ENCODE results near the gene DNASE1L3.
"Not testable (repeated sequence)": the region's sequence is repeated elsewhere in the genome, so short reads cannot be mapped to it uniquely, and the experiment has no call there.

DNASE1L3 gene

DNA sequence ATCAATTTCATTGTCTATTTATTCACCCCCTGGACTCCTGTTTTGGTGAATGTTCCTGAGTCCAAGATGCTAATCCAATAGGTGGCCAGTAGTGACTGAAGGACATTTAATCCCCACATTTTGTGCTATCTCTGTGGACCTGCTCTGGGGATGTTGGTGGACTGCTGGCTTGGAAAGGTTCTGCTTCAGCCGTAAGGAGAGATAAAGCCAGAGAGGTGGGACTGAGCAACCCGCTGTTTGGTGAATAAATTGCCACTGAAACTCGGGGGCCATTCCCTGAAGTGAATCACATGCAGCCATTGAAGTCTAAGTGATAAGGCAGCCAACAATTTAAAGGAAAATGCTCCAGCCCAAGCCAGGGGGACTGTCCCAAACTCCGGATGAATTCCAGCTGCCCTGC is 25.2 kb upstream of the DNASE1L3 start:
- H3K4me1 ChIP-seq (ENCODE audit: control insufficient read depth, insufficient read depth, low read length, poor library complexity, severe bottlenecking): no peaks in the 10 kb centered on the region

GRCh38 chr3:58234516-58234931 is 23.8 kb upstream of the DNASE1L3 start:
- H3K4me3 ChIP-seq (ENCODE audit: extremely low read depth, insufficient read depth, low read length, poor library complexity, severe bottlenecking): no peak overlapping the region
- no peak overlapping the region for H3K27ac ChIP-seq (ENCODE audit: low read depth, low read length, severe bottlenecking)
- H3K36me3 ChIP-seq (ENCODE audit: control insufficient read depth, insufficient read depth, low read length): no peaks in the 10 kb centered on the region
- H3K4me1 ChIP-seq (ENCODE audit: control insufficient read depth, insufficient read depth, low read length, poor library complexity, severe bottlenecking): no peaks in the 10 kb centered on the region
- 83 to 92% methylated on average over 1 of the region's 4 CpGs for WGBS, 2 experiments (ENCODE audit: insufficient coverage in 2 of 2)
- H3K9me3 ChIP-seq (ENCODE audit: control insufficient read depth, low read length): no peaks in the 10 kb centered on the region

More for the DNA sequence above, 25.2 kb upstream of the DNASE1L3 start:
- Histone ChIP-seq H3K36me3 (ENCODE audit: control insufficient read depth, insufficient read depth, low read length) (no peaks in the 10 kb centered on the region), H3K4me3 (ENCODE audit: extremely low read depth, insufficient read depth, low read length, poor library complexity, severe bottlenecking) (no peak overlapping the region), H3K9me3 (ENCODE audit: control insufficient read depth, low read length) (no peaks in the 10 kb centered on the region), H3K27ac (ENCODE audit: low read depth, low read length, severe bottlenecking) (no peak overlapping the region)
- 81 to 83% methylated on average over 4 of the region's 4 CpGs for WGBS, 2 experiments (ENCODE audit: insufficient coverage in 2 of 2)

GRCh38 chr3:58231666-58232065 is 20.9 kb upstream of the DNASE1L3 start:
- 67 to 100% methylated on average over 1 to 2 of the region's 2 CpGs for WGBS, 2 experiments (ENCODE audit: insufficient coverage in 2 of 2)

GRCh38 chr3:58230876-58231552 is 20.2 kb upstream of the DNASE1L3 start:
- H3K4me1 ChIP-seq (ENCODE audit: control insufficient read depth, insufficient read depth, low read length, poor library complexity, severe bottlenecking): no peaks in the 10 kb centered on the region
- H3K9me3 ChIP-seq (ENCODE audit: control insufficient read depth, low read length): no peaks in the 10 kb centered on the region
- no peak overlapping the region for H3K4me3 ChIP-seq (ENCODE audit: extremely low read depth, insufficient read depth, low read length, poor library complexity, severe bottlenecking)
- H3K27ac ChIP-seq (ENCODE audit: low read depth, low read length, severe bottlenecking): no peak overlapping the region
- WGBS, 2 experiments (ENCODE audit: insufficient coverage in 2 of 2): 0% methylated on average over 1 of the region's 1 CpG
- no peaks in the 10 kb centered on the region for H3K36me3 ChIP-seq (ENCODE audit: control insufficient read depth, insufficient read depth, low read length)

More at GRCh38 chr3:58231666-58232065, 20.9 kb upstream of the DNASE1L3 start:
- no peak overlapping the region for H3K27ac ChIP-seq (ENCODE audit: low read depth, low read length, severe bottlenecking)
- no peaks in the 10 kb centered on the region for H3K4me1 ChIP-seq (ENCODE audit: control insufficient read depth, insufficient read depth, low read length, poor library complexity, severe bottlenecking)
- H3K36me3 ChIP-seq (ENCODE audit: control insufficient read depth, insufficient read depth, low read length): no peaks in the 10 kb centered on the region
- no peaks in the 10 kb centered on the region for H3K9me3 ChIP-seq (ENCODE audit: control insufficient read depth, low read length)
- no peak overlapping the region for H3K4me3 ChIP-seq (ENCODE audit: extremely low read depth, insufficient read depth, low read length, poor library complexity, severe bottlenecking)

DNA sequence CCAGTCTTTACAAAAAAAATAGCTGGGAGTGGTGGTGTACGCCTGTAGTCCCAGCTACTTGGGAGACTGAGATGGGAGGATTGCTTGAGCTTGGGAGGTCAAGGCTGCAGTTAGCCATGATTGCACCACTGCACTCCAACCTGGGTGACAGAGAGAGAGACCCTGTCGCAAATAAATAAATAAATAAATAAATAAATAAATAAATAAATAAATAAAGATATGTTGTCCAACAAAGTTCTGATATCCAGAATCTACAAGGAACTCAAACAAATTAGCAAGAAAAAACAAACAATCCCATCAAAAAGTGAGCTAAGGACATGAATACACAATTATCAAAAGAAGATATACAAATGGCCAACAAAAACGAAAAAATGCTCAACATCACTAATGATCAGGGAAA is 17.2 kb upstream of the DNASE1L3 start:
- 91 to 100% methylated on average over 1 of the region's 3 CpGs for WGBS, 2 experiments (ENCODE audit: insufficient coverage in 2 of 2)
- not testable (repeated sequence) for H3K4me3 ChIP-seq (ENCODE audit: extremely low read depth, insufficient read depth, low read length, poor library complexity, severe bottlenecking); H3K36me3 ChIP-seq (ENCODE audit: control insufficient read depth, insufficient read depth, low read length)

DNA sequence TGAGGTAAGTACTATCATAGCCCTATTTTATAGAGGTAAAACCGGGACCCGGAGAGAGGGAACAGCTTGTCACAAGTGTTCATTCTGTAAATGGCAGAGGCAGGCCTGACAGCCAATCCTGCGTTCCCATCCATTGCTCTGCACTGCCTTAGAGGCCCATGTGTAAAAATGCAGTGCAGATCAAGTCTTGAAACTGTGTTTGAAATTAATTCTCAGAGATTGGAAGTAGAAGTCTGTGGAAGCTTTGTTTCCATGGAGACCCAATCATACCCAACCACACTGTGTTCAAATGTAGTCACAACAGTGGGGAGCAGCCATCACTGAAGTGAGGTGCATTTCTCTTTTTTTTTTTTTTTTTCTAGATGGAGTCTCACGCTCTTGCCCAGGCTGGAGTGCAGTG is 13.1 kb upstream of the DNASE1L3 start:
- 100% methylated on average over 1 to 2 of the region's 4 CpGs for WGBS, 2 experiments (ENCODE audit: insufficient coverage in 2 of 2)
- H3K27ac ChIP-seq (ENCODE audit: low read depth, low read length, severe bottlenecking): no peak overlapping the region
- no peaks in the 10 kb centered on the region for H3K9me3 ChIP-seq (ENCODE audit: control insufficient read depth, low read length)
- no peaks in the 10 kb centered on the region for H3K36me3 ChIP-seq (ENCODE audit: control insufficient read depth, insufficient read depth, low read length)
- H3K4me3 ChIP-seq (ENCODE audit: extremely low read depth, insufficient read depth, low read length, poor library complexity, severe bottlenecking): no peak overlapping the region
- no peaks in the 10 kb centered on the region for H3K4me1 ChIP-seq (ENCODE audit: control insufficient read depth, insufficient read depth, low read length, poor library complexity, severe bottlenecking)

More for the DNA sequence above, 17.2 kb upstream of the DNASE1L3 start:
- not testable (repeated sequence) for H3K27ac ChIP-seq (ENCODE audit: low read depth, low read length, severe bottlenecking); H3K9me3 ChIP-seq (ENCODE audit: control insufficient read depth, low read length); H3K4me1 ChIP-seq (ENCODE audit: control insufficient read depth, insufficient read depth, low read length, poor library complexity, severe bottlenecking)

DNA sequence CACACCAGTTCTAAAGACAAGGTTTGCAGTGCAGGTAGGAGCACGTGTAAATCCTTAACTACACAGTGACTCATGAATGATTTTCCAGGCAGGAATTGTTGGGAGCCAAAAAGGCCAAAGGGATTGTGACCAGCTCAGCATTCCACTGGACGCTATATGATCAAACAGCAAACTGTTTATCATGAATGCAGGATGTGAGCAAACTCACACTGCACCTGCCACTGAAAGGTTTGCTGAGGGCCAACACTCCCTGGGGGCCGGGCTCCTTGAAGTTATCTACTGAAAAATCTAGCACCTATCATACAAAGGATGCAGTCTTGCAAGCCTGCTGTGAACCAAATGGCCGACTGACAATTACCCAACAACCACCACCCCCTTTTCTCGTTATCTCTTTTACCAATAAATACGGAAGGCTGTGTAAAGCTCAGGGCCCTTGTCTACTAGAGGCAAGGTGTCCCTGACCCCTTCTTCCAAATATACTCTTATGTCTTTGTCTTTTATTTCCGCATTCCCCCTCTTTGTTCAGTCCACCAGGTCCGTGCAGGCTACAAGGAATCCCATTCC is 11.5 kb upstream of the DNASE1L3 start:
- 60 to 63% methylated on average over 7 to 8 of the region's 8 CpGs for WGBS, 2 experiments (ENCODE audit: insufficient coverage in 2 of 2)
- Histone ChIP-seq H3K36me3 (ENCODE audit: control insufficient read depth, insufficient read depth, low read length) (no peaks in the 10 kb centered on the region), H3K4me1 (ENCODE audit: control insufficient read depth, insufficient read depth, low read length, poor library complexity, severe bottlenecking) (no peaks in the 10 kb centered on the region), H3K9me3 (ENCODE audit: control insufficient read depth, low read length) (no peaks in the 10 kb centered on the region), H3K27ac (ENCODE audit: low read depth, low read length, severe bottlenecking) (no peak overlapping the region), H3K4me3 (ENCODE audit: extremely low read depth, insufficient read depth, low read length, poor library complexity, severe bottlenecking) (no peak overlapping the region)

DNA sequence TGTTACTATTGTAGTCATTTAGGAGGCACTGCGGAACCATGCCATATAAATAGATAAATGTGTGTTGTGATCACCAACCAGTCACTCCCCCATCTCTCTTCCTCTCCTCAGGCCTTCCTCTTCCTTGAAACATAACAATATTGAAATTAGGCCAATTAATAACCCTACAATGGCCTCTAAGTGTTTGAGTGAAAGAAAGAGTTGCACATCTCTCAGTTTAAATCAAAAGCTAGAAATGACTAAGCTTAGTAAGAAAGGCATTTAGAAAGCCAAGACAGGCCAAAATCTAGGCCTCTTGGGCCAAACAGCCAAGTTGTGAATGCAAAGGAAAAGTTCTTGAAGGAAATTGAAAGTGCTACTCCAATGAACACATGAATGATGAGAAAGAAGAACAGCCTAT is 8.1 kb upstream of the DNASE1L3 start:
- Histone ChIP-seq H3K36me3 (ENCODE audit: control insufficient read depth, insufficient read depth, low read length) (no peaks in the 10 kb centered on the region), H3K4me1 (ENCODE audit: control insufficient read depth, insufficient read depth, low read length, poor library complexity, severe bottlenecking) (no peaks in the 10 kb centered on the region), H3K27ac (ENCODE audit: low read depth, low read length, severe bottlenecking) (no peak overlapping the region), H3K9me3 (ENCODE audit: control insufficient read depth, low read length) (no peaks in the 10 kb centered on the region), H3K4me3 (ENCODE audit: extremely low read depth, insufficient read depth, low read length, poor library complexity, severe bottlenecking) (no peak overlapping the region)
- no CpG with 5 or more reads among the region's 1 CpG for WGBS, 2 experiments (ENCODE audit: insufficient coverage in 2 of 2)

DNA sequence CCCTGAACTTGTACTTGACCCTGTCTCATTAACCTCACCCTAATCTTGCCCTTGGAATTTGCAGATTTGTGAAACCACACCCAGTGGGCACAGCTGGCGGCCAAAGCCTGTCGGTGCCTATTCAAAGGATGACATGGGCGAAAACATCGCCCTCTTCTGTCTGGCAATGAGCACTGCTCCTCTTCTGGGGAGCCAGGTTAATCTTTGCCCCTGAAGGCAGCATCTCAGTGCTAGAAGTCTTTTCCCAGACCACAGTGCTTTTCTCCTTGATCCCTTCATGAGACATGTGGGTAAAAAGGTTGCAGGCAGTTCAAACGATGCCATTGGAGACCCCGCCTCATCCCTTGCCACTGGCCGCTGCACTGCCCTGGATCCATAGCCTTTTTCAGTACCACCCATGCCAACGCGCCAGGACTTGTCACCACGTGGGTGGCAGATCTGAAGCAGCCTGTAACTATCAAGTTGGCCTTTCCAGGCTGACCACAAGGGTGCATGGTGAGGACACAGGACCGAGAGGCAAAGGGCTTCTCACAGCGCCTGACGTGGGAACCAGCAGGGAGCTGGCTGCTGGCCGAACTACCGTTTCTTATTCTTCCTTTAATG is 6.5 kb upstream of the DNASE1L3 start:
- H3K9me3 ChIP-seq (ENCODE audit: control insufficient read depth, low read length): no peaks in the 10 kb centered on the region
- H3K4me3 ChIP-seq (ENCODE audit: extremely low read depth, insufficient read depth, low read length, poor library complexity, severe bottlenecking): no peak overlapping the region
- no peaks in the 10 kb centered on the region for H3K4me1 ChIP-seq (ENCODE audit: control insufficient read depth, insufficient read depth, low read length, poor library complexity, severe bottlenecking)
- H3K27ac ChIP-seq (ENCODE audit: low read depth, low read length, severe bottlenecking): no peak overlapping the region
- 13 to 17% methylated on average over 13 to 14 of the region's 15 CpGs for WGBS, 2 experiments (ENCODE audit: insufficient coverage in 2 of 2)
- no peaks in the 10 kb centered on the region for H3K36me3 ChIP-seq (ENCODE audit: control insufficient read depth, insufficient read depth, low read length)

DNA sequence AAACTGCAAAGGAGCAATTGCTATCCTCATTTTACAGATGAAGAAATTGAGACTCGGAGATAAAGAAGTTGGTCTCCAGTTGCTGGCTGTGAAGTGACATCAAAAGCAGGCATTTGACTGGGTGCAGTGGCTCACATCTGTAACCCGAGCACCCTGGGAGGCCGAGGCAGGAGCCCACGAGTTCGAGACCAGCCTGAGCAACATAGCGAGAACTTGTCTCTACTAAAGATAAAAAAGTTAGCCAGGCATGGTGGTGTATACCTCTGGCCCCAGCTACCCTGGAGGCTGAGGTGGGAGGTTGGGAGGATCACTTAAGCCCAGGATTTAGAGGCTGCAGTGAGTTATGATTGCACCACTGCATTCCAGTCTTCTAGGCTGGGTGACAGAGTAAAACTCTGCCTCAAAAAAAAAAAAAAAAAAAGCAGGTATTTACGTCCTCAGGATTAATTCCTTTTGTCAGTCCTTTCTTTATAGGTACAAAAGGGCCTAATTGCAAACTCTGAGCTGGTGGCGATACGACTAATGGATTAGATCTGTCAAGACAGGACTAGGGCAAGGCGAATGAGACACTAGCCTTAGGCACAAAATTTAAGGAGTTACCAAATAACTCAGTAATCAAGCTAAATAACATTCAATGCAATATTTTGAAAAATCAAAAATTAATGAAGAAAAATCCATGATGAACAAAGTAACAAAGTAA is 5.9 kb upstream of the DNASE1L3 start:
- no peak overlapping the region for H3K4me3 ChIP-seq (ENCODE audit: extremely low read depth, insufficient read depth, low read length, poor library complexity, severe bottlenecking)
- H3K27ac ChIP-seq (ENCODE audit: low read depth, low read length, severe bottlenecking): no peak overlapping the region
- no peaks in the 10 kb centered on the region for H3K4me1 ChIP-seq (ENCODE audit: control insufficient read depth, insufficient read depth, low read length, poor library complexity, severe bottlenecking)
- no peaks in the 10 kb centered on the region for H3K36me3 ChIP-seq (ENCODE audit: control insufficient read depth, insufficient read depth, low read length)
- no peaks in the 10 kb centered on the region for H3K9me3 ChIP-seq (ENCODE audit: control insufficient read depth, low read length)
- WGBS, 2 experiments (ENCODE audit: insufficient coverage in 2 of 2): 74 to 95% methylated on average over 5 to 8 of the region's 10 CpGs

All from mesodermal cell (in vitro differentiated cells).